CD4-positive, CD25-positive, alpha-beta regulatory T cell (primary cell): Measurements from ENCODE around the gene PODNL1. TPM values are rescaled to one million over a fixed set of nuclear protein-coding genes. Genes with fewer than 3 reads are reported as not detected.

Experiments
- ATAC-seq, 2 donors: fragments of 150-1000 bp; cut with Tn5 transposase; one replicate each; pipeline ENCODE4 v1.10.0; 2021; ENCODE audit warnings: low read depth in 2 of 2, moderate number of reproducible peaks in 2 of 2, moderate library complexity in 1 of 2
- DNase-seq, 3 donors: peaks; one replicate each; pipeline versions ENCODE4 v3.0.0 to v3.0.0-alpha.2; 2012 to 2022; ENCODE audit warnings: mixed read lengths in 1 of 3
- H3K27ac ChIP-seq: one replicate; pipeline ENCODE4 v1.7.0; 2013; ENCODE audit warnings: mild to moderate bottlenecking, low read length; ENCODE audit not compliant: insufficient read depth, poor library complexity, severe bottlenecking
- H3K27me3 ChIP-seq: one replicate; pipeline ENCODE4 v1.7.0; 2013; ENCODE audit warnings: low read length; ENCODE audit not compliant: control insufficient read depth, insufficient read depth
- H3K36me3 ChIP-seq: one replicate; pipeline ENCODE4 v1.7.0; 2013; ENCODE audit warnings: mild to moderate bottlenecking, low read length, moderate library complexity; ENCODE audit not compliant: control insufficient read depth, insufficient read depth
- H3K4me1 ChIP-seq: 2 replicates; pipeline ENCODE4 v1.7.0; 2013; ENCODE audit warnings: mild to moderate bottlenecking, low read length; ENCODE audit not compliant: insufficient read depth, control insufficient read depth, poor library complexity, severe bottlenecking
- H3K4me3 ChIP-seq: one replicate; pipeline ENCODE4 v1.7.0; 2013; ENCODE audit warnings: low read depth, mild to moderate bottlenecking, low read length, moderate library complexity
- H3K9me3 ChIP-seq, 2 experiments: 1 replicate in 1 of 2; 2 replicates in 1 of 2; pipeline ENCODE4 v1.7.0; 2013; ENCODE audit warnings: low read length in 2 of 2, mild to moderate bottlenecking in 1 of 2, moderate library complexity in 1 of 2; ENCODE audit not compliant: control insufficient read depth in 2 of 2
- H3K27ac Mint-ChIP-seq, 3 donors: one replicate each; pipeline ENCODE4 v1.8.0; 2020 to 2022; ENCODE audit warnings: mild to moderate bottlenecking in 3 of 3, mixed read lengths in 3 of 3, moderate library complexity in 2 of 3
- H3K27me3 Mint-ChIP-seq: one replicate; pipeline ENCODE4 v1.8.0; 2022; ENCODE audit warnings: mild to moderate bottlenecking, mixed read lengths
- H3K36me3 Mint-ChIP-seq: one replicate; pipeline ENCODE4 v1.8.0; 2020; ENCODE audit warnings: mixed read lengths
- H3K4me1 Mint-ChIP-seq, 4 donors: one replicate each; pipeline ENCODE4 v1.8.0; 2020 to 2022; ENCODE audit warnings: mixed read lengths in 4 of 4, mild to moderate bottlenecking in 1 of 4
- H3K4me3 Mint-ChIP-seq, 4 donors: one replicate each; pipeline ENCODE4 v1.8.0; 2020 to 2022; ENCODE audit warnings: mild to moderate bottlenecking in 4 of 4, mixed read lengths in 4 of 4, moderate library complexity in 3 of 4
- H3K9me3 Mint-ChIP-seq, 7 donors: one replicate each; pipeline ENCODE4 v1.8.0; 2020 to 2022; ENCODE audit warnings: mixed read lengths in 7 of 7, mild to moderate bottlenecking in 3 of 7, moderate library complexity in 2 of 7
- polyA plus RNA-seq, 4 donors: library from polyadenylated mRNA; unstranded; fragments of 300-500 nt; fragmentation: Illumina TruSeq; gene quantifications; one replicate each; pipeline ENCODE4 v1.2.3, GENCODE V29; 2021
- total RNA-seq: library from RNA; stranded (reverse); gene quantifications from one replicate; pipeline ENCODE4 v1.2.3, GENCODE V29; 2022

The PODNL1 gene
- total and polyA plus RNA-seq, 5 donors from 2014 or later, result 0.52 TPM; not detected in 4

DNA sequence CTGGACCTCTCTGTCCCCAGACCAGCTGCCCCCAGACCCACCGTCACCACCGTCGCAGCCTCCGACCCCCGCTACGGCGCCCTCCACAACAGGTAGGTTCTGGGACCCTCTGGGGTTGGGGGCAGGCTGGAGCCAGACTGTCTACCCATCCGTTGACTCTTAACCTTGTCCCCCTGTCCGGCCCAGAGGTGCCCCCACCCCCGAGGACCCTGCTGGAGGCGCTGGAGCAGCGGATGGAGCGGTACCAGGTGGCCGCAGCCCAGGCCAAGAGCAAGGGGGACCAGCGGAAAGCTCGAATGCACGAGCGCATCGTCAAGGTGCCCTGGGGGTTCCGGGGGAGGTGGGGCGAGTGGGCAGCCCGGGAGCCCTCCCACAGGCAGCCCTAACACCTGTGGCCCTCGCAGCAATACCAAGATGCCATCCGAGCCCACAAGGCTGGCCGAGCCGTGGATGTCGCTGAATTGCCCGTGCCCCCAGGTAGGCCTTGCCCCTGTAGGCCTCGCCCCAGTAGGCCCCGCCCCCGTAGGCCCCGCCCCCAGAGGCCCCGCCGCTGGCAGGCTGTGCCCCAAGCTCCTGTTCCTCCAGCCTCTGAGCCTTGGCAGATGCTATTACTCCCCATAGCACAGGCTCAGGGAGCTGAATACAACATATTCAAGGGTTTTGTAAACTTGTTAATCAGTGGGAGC, 19.3 kb downstream of the PODNL1 start:
- Mint-ChIP-seq H3K4me3 (no peak overlapping the region), H3K36me3 (peaks cover 27% of the 10 kb centered on the region), H3K4me1 (peaks cover 0 to 4% (median 0%) of the 10 kb centered on the region in 4 donors), H3K27me3 (no peaks in the 10 kb centered on the region), H3K27ac (no peak overlapping the region), H3K9me3 (peaks cover 0 to 3% (median 0%) of the 10 kb centered on the region in 7 donors)
- H3K36me3 ChIP-seq, result peaks cover 37% of the 10 kb centered on the region
- no peak overlapping the region for H3K4me3 ChIP-seq
- ATAC-seq (no peak), DNase-seq (no peak)
- no peak overlapping the region for H3K27ac ChIP-seq
- no peaks in the 10 kb centered on the region for H3K27me3 ChIP-seq
- no peaks in the 10 kb centered on the region for H3K9me3 ChIP-seq
- no peaks in the 10 kb centered on the region for H3K4me1 ChIP-seq

GRCh38 chr19:13917888-13918406, 20.3 kb downstream of the PODNL1 start:
- H3K4me3 Mint-ChIP-seq, result no peak overlapping the region
- H3K27ac ChIP-seq, result no peak overlapping the region
- no peaks in the 10 kb centered on the region for H3K27me3 ChIP-seq
- no peaks in the 10 kb centered on the region for H3K9me3 ChIP-seq
- no peak overlapping the region for H3K4me3 ChIP-seq
- DNase-seq (no peak), ATAC-seq (no peak)
- no peaks in the 10 kb centered on the region for H3K4me1 ChIP-seq
- H3K36me3 ChIP-seq, result peaks cover 38% of the 10 kb centered on the region
- no peak overlapping the region for H3K27ac Mint-ChIP-seq
- peaks cover 0 to 4% (median 0%) of the 10 kb centered on the region in 4 donors for H3K4me1 Mint-ChIP-seq
- no peaks in the 10 kb centered on the region for H3K27me3 Mint-ChIP-seq
- peaks cover 21% of the 10 kb centered on the region for H3K36me3 Mint-ChIP-seq
- H3K9me3 Mint-ChIP-seq, result peaks cover 0 to 3% (median 0%) of the 10 kb centered on the region in 7 donors

GRCh38 chr19:13914777-13915176, 23.4 kb downstream of the PODNL1 start:
- no peak for DNase-seq
- no peak overlapping the region for H3K4me3 Mint-ChIP-seq
- no peak for ATAC-seq
- H3K9me3 Mint-ChIP-seq, result no peaks in the 10 kb centered on the region
- H3K4me1 ChIP-seq, result no peaks in the 10 kb centered on the region
- H3K36me3 Mint-ChIP-seq, result peaks cover 16% of the 10 kb centered on the region
- no peak overlapping the region for H3K27ac Mint-ChIP-seq
- no peaks in the 10 kb centered on the region for H3K4me1 Mint-ChIP-seq
- peaks cover 34% of the 10 kb centered on the region for H3K36me3 ChIP-seq
- H3K4me3 ChIP-seq, result no peak overlapping the region
- H3K27me3 ChIP-seq, result no peaks in the 10 kb centered on the region
- no peak overlapping the region for H3K27ac ChIP-seq
- no peaks in the 10 kb centered on the region for H3K27me3 Mint-ChIP-seq
- H3K9me3 ChIP-seq, result no peaks in the 10 kb centered on the region

DNA sequence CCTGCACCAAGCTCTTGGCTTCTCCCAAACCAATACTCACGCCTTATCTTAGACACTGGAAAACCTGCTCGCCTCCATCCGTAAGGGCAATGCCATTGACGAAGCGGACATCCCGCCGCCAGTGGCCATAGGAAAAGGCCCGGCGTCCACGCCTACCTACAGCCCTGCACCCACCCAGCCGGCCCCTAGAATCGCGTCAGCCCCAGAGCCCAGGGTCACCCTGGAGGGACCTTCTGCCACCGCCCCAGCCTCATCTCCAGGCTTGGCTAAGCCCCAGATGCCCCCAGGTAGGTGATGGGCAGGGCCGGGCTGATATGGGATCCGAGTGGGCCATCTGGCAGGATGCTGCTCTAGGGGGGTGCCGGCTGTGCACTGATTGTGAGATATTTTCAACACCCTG, 24.9 kb downstream of the PODNL1 start:
- H3K4me3 Mint-ChIP-seq, result no peak overlapping the region
- no peak overlapping the region for H3K27ac ChIP-seq
- H3K27me3 ChIP-seq, result no peaks in the 10 kb centered on the region
- no peaks in the 10 kb centered on the region for H3K4me1 ChIP-seq
- no peak overlapping the region for H3K4me3 ChIP-seq
- H3K27ac Mint-ChIP-seq, result no peak overlapping the region
- H3K9me3 Mint-ChIP-seq, result no peaks in the 10 kb centered on the region
- H3K36me3 Mint-ChIP-seq, result peaks cover 16% of the 10 kb centered on the region
- H3K36me3 ChIP-seq, result peaks cover 33% of the 10 kb centered on the region
- no peaks in the 10 kb centered on the region for H3K27me3 Mint-ChIP-seq
- ATAC-seq, result no peak
- H3K4me1 Mint-ChIP-seq, result no peaks in the 10 kb centered on the region
- DNase-seq, result no peak
- H3K9me3 ChIP-seq, result no peaks in the 10 kb centered on the region

DNA sequence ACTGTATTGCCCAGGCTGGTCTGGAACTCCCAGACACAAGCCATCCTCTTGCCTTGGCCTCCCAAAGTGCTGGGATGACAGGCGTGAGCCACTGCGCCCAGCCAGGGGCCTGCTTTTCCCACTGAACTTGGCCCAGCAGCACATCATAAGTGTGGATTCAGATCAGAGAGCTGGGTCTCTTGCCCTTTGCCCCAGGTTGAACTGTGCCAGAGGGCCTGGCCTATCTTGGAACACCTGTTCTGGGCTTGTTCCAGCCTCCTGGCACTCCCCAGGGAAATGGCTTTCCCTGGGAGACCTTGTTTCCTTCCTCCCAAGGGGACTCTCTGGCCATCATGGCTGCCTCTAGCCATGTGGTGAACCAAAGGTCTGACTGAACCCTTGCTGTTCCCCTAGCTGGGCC, 28.8 kb downstream of the PODNL1 start:
- peaks cover 16% of the 10 kb centered on the region for H3K36me3 ChIP-seq
- no peak overlapping the region for H3K27ac ChIP-seq
- no peaks in the 10 kb centered on the region for H3K9me3 Mint-ChIP-seq
- DNase-seq (no peak), ATAC-seq (no peak)
- H3K4me3 Mint-ChIP-seq, result no peak overlapping the region
- peaks cover 11% of the 10 kb centered on the region for H3K36me3 Mint-ChIP-seq
- no peak overlapping the region for H3K27ac Mint-ChIP-seq
- no peaks in the 10 kb centered on the region for H3K27me3 ChIP-seq
- H3K4me3 ChIP-seq, result no peak overlapping the region
- H3K4me1 ChIP-seq, result peaks cover 17% of the 10 kb centered on the region
- H3K9me3 ChIP-seq, result no peaks in the 10 kb centered on the region
- no peaks in the 10 kb centered on the region for H3K27me3 Mint-ChIP-seq
- H3K4me1 Mint-ChIP-seq, result peaks cover 0 to 18% (median 6%) of the 10 kb centered on the region in 4 donors

GRCh38 chr19:13908674-13909073, 29.5 kb downstream of the PODNL1 start:
- peak overlapping the region in 1 of 4 donors; percentile 38 for H3K4me3 Mint-ChIP-seq
- H3K27me3 Mint-ChIP-seq, result no peaks in the 10 kb centered on the region
- no peaks in the 10 kb centered on the region for H3K9me3 Mint-ChIP-seq
- ATAC-seq (no peak), DNase-seq (no peak)
- peaks cover 15% of the 10 kb centered on the region for H3K36me3 ChIP-seq
- H3K4me1 Mint-ChIP-seq, result peaks cover 0 to 18% (median 9%) of the 10 kb centered on the region in 4 donors
- H3K27me3 ChIP-seq, result no peaks in the 10 kb centered on the region
- no peak overlapping the region for H3K27ac Mint-ChIP-seq
- no peak overlapping the region for H3K4me3 ChIP-seq
- H3K9me3 ChIP-seq, result no peaks in the 10 kb centered on the region
- H3K36me3 Mint-ChIP-seq, result peaks cover 11% of the 10 kb centered on the region
- H3K4me1 ChIP-seq, result peaks cover 17% of the 10 kb centered on the region
- H3K27ac ChIP-seq, result no peak overlapping the region

GRCh38 chr19:13906910-13907309, 31.3 kb downstream of the PODNL1 start:
- DNase-seq, result no peak
- no peak for ATAC-seq
- Mint-ChIP-seq H3K9me3 (no peaks in the 10 kb centered on the region), H3K27ac (peak overlapping the region in 2 of 3 donors; percentile 26 to 28), H3K4me1 (peaks cover 0 to 18% (median 11%) of the 10 kb centered on the region in 4 donors), H3K36me3 (peaks cover 11% of the 10 kb centered on the region), H3K4me3 (peak overlapping the region; percentile 71 to 88 (median 86)), H3K27me3 (no peaks in the 10 kb centered on the region)
- Histone ChIP-seq H3K27ac (no peak overlapping the region), H3K27me3 (no peaks in the 10 kb centered on the region), H3K9me3 (no peaks in the 10 kb centered on the region), H3K4me3 (peak overlapping the region; percentile 72), H3K4me1 (peaks cover 17% of the 10 kb centered on the region), H3K36me3 (peaks cover 2% of the 10 kb centered on the region)

DNA sequence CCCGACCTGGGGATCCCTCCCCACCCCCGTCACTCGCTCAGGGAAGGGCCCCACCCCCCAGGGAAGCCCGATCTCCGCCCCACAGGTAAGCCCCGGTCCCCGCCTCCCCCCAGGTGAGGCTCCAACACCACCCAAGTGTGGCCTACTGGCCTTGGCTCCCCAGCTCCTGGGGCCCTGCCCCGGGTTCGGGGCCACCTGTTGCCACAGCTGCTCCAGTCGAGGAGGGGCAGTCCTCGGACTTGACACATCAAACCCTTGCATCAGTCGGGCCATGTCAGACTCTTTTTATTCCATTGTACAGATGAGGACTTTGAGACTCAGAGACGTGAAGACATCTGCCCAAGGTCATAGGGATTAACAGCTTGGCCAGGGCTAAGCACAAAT, 31.7 kb downstream of the PODNL1 start:
- no peaks in the 10 kb centered on the region for H3K9me3 Mint-ChIP-seq
- no peaks in the 10 kb centered on the region for H3K27me3 Mint-ChIP-seq
- ATAC-seq, result peak; percentile 2 to 6
- H3K27ac Mint-ChIP-seq, result peak overlapping the region in 2 of 3 donors; percentile 26 to 28
- H3K36me3 Mint-ChIP-seq, result peaks cover 11% of the 10 kb centered on the region
- DNase-seq, result peak in 1 of 3 donors; percentile 25
- no peaks in the 10 kb centered on the region for H3K9me3 ChIP-seq
- peak overlapping the region; percentile 71 to 88 (median 86) for H3K4me3 Mint-ChIP-seq
- H3K36me3 ChIP-seq, result peaks cover 2% of the 10 kb centered on the region
- peak overlapping the region; percentile 72 for H3K4me3 ChIP-seq
- H3K27ac ChIP-seq, result peak overlapping the region; percentile 68
- H3K4me1 Mint-ChIP-seq, result peaks cover 0 to 18% (median 11%) of the 10 kb centered on the region in 4 donors
- H3K4me1 ChIP-seq, result peaks cover 17% of the 10 kb centered on the region
- no peaks in the 10 kb centered on the region for H3K27me3 ChIP-seq
